Suprapubic skin (tissue), 4 donors: ENCODE results near the gene GNAZ. TPM values are rescaled to one million over a fixed set of nuclear protein-coding genes. Genes with fewer than 3 reads are reported as not detected.
A peak's percentile ranks its signal among the peaks of the same experiment; 100 is the strongest.

Experiments
- DNase-seq, 2 donors: peaks; one replicate each; pipeline ENCODE4 v3.0.0-alpha.2; 2019; ENCODE audit warnings: low spot score in 2 of 2
- H3K27ac ChIP-seq: fragments of 200-600 bp; sonication (generic); one replicate; pipeline ENCODE4 v1.5.1; 2019
- H3K27me3 ChIP-seq: fragments of 200-600 bp; sonication (generic); one replicate; pipeline ENCODE4 v1.5.1; 2019
- H3K36me3 ChIP-seq: fragments of 200-600 bp; sonication (generic); one replicate; pipeline ENCODE4 v1.5.1; 2019
- H3K4me1 ChIP-seq: fragments of 200-600 bp; sonication (generic); one replicate; pipeline ENCODE4 v1.5.1; 2019
- H3K4me3 ChIP-seq: fragments of 200-600 bp; sonication (generic); one replicate; pipeline ENCODE4 v1.5.1; 2019; ENCODE audit warnings: mild to moderate bottlenecking
- H3K9me3 ChIP-seq: fragments of 200-600 bp; sonication (generic); one replicate; pipeline ENCODE4 v1.5.1; 2019
- EP300 ChIP-seq: sonication (generic); formaldehyde crosslinking; IDR thresholded peaks from one replicate; pipeline ENCODE4 v1.6.1; 2017; ENCODE audit warnings: antibody characterized with exemption
- POLR2A ChIP-seq, 2 donors: fragments of 450-650 bp; IDR thresholded peaks; one replicate each; pipeline ENCODE4 v1.6.1; 2017; ENCODE audit warnings: antibody characterized with exemption in 2 of 2, mild to moderate bottlenecking in 2 of 2, moderate library complexity in 2 of 2
- POLR2AphosphoS5 ChIP-seq, 3 donors: sonication (generic); formaldehyde crosslinking; IDR thresholded peaks; one replicate each; pipeline ENCODE4 v1.6.1; 2017; ENCODE audit warnings: antibody characterized with exemption in 3 of 3
- WGBS: methylation state at CpG from one replicate; pipeline ENCODE4 v1.1.5; 2018; 5-methylcytosine and 5-hydroxymethylcytosine counted together
- total RNA-seq, 4 donors: library from RNA; depleted of rRNA; stranded (reverse); fragments of >200 nt; gene quantifications; one replicate each; pipeline ENCODE4 v1.1.0, GENCODE V29; 2016
- TF ChIP-seq, protein P1 (sequence below), 2 donors: fragments of 200-600 bp in 1 of 2; fragments of 450-650 bp in 1 of 2; sonication (generic) in 1 of 2; IDR thresholded peaks; one replicate each; pipeline ENCODE4 v1.5.1; 2016 to 2019; ENCODE audit warnings: antibody characterized with exemption in 2 of 2, mild to moderate bottlenecking in 1 of 2, moderate library complexity in 1 of 2

Gene GNAZ
- total RNA-seq, 4 donors from 2014 or later = 2.1 to 5.8 (median 3.0) TPM

GRCh38 chr22:23066200-23067022 is 3.9 kb upstream of the GNAZ start:
- Histone ChIP-seq H3K4me1 (peaks cover 20% of the 10 kb centered on the region), H3K27me3 (no peaks in the 10 kb centered on the region), H3K9me3 (no peaks in the 10 kb centered on the region), H3K27ac (no peak overlapping the region), H3K36me3 (no peaks in the 10 kb centered on the region), H3K4me3 (no peak overlapping the region)
- TF ChIP-seq EP300 (no peak), POLR2A (IDR thresholded peaks at IDR 0.05) (no peak), POLR2AphosphoS5 (IDR thresholded peaks at IDR 0.05) (no peak)
- TF ChIP-seq, protein P1, sequence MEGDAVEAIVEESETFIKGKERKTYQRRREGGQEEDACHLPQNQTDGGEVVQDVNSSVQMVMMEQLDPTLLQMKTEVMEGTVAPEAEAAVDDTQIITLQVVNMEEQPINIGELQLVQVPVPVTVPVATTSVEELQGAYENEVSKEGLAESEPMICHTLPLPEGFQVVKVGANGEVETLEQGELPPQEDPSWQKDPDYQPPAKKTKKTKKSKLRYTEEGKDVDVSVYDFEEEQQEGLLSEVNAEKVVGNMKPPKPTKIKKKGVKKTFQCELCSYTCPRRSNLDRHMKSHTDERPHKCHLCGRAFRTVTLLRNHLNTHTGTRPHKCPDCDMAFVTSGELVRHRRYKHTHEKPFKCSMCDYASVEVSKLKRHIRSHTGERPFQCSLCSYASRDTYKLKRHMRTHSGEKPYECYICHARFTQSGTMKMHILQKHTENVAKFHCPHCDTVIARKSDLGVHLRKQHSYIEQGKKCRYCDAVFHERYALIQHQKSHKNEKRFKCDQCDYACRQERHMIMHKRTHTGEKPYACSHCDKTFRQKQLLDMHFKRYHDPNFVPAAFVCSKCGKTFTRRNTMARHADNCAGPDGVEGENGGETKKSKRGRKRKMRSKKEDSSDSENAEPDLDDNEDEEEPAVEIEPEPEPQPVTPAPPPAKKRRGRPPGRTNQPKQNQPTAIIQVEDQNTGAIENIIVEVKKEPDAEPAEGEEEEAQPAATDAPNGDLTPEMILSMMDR (IDR thresholded peaks at IDR 0.05) = no peak
- WGBS = 81% methylated on average over 15 of the region's 15 CpGs
- peak in 1 of 2 donors; percentile 45 for DNase-seq

GRCh38 chr22:23067023-23067650 is 3.2 kb upstream of the GNAZ start:
- Histone ChIP-seq H3K4me3 (no peak overlapping the region), H3K27me3 (no peaks in the 10 kb centered on the region), H3K4me1 (peaks cover 20% of the 10 kb centered on the region), H3K36me3 (no peaks in the 10 kb centered on the region), H3K27ac (no peak overlapping the region), H3K9me3 (no peaks in the 10 kb centered on the region)
- TF ChIP-seq EP300 (no peak), POLR2AphosphoS5 (IDR thresholded peaks at IDR 0.05) (no peak), POLR2A (IDR thresholded peaks at IDR 0.05) (no peak)
- TF ChIP-seq, protein P1 (IDR thresholded peaks at IDR 0.05) = no peak
- peak; percentile 51 to 53 for DNase-seq
- 92% methylated on average over 6 of the region's 6 CpGs for WGBS

- no peak for TF ChIP-seq POLR2A (IDR thresholded peaks at IDR 0.05)
- no peak for TF ChIP-seq POLR2AphosphoS5 (IDR thresholded peaks at IDR 0.05)
- no peak for TF ChIP-seq EP300
- TF ChIP-seq, protein P1 (IDR thresholded peaks at IDR 0.05) = no peak
Measured at GRCh38 chr22:23067691-23068090, 2.6 kb upstream of the GNAZ start.

GRCh38 chr22:23068096-23068831 is 2.1 kb upstream of the GNAZ start:
- no peaks in the 10 kb centered on the region for H3K36me3 ChIP-seq
- TF ChIP-seq POLR2A (IDR thresholded peaks at IDR 0.05) = no peak
- no peak for TF ChIP-seq POLR2AphosphoS5 (IDR thresholded peaks at IDR 0.05)
- no peak for TF ChIP-seq EP300
- TF ChIP-seq, protein P1 (IDR thresholded peaks at IDR 0.05) = no peak
- peak; percentile 41 to 64 for DNase-seq
- 85% methylated on average over 7 of the region's 8 CpGs for WGBS
- no peaks in the 10 kb centered on the region for H3K9me3 ChIP-seq
- H3K27ac ChIP-seq = no peak overlapping the region
- peaks cover 20% of the 10 kb centered on the region for H3K4me1 ChIP-seq
- no peaks in the 10 kb centered on the region for H3K27me3 ChIP-seq
- H3K4me3 ChIP-seq = no peak overlapping the region

More at GRCh38 chr22:23067691-23068090, 2.6 kb upstream of the GNAZ start:
- H3K27ac ChIP-seq = no peak overlapping the region
- no peaks in the 10 kb centered on the region for H3K36me3 ChIP-seq
- DNase-seq = no peak
- no peak overlapping the region for H3K4me3 ChIP-seq
- WGBS = 78% methylated on average over 5 of the region's 5 CpGs
- no peaks in the 10 kb centered on the region for H3K27me3 ChIP-seq
- H3K4me1 ChIP-seq = peaks cover 20% of the 10 kb centered on the region
- no peaks in the 10 kb centered on the region for H3K9me3 ChIP-seq
